Measurements from ENCODE around the gene TCF7L2.

The TCF7L2 gene

GRCh38 chr10:112961609-112962008 lies 11.6 kb downstream of the TCF7L2 start:
- ATAC-seq (replicated peaks; ENCODE audit: extremely low read depth, poor library complexity, severe bottlenecking) (no peak), DNase-seq (ENCODE audit: low spot score in 2 of 2) (no peak)
- Mint-ChIP-seq H3K27ac (ENCODE audit: low read depth) (no peak overlapping the region), H3K4me1 (peaks cover 39% of the 10 kb centered on the region), H3K27me3 (no peaks in the 10 kb centered on the region), H3K4me3 (no peak overlapping the region), H3K9me3 (no peaks in the 10 kb centered on the region), H3K36me3 (ENCODE audit: insufficient read depth) (peaks cover 10% of the 10 kb centered on the region)

DNA sequence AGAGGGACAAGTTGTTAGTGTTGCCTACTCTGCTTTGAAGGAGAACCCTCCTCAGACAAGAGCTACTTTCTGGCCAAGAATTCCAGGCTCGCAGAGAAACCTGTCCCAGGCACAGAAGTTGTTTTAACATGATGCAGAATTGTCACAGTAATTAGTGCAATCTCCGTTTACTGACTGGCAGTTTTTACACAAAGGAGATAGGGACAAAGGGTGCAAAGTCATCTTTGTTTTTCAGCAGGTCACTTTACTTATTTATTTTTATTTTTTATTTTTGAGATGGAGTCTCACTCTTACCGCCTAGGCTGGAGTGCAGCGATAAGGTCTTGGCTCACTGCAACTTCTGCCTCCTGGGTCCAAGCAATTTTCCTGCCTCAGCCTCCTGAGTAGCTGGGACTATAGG lies 12.3 kb downstream of the TCF7L2 start:
- peaks cover 11% of the 10 kb centered on the region for H3K36me3 Mint-ChIP-seq (ENCODE audit: insufficient read depth)
- no peaks in the 10 kb centered on the region for H3K27me3 Mint-ChIP-seq
- no peak for ATAC-seq (replicated peaks; ENCODE audit: extremely low read depth, poor library complexity, severe bottlenecking)

GRCh38 chr10:112963835-112964234 lies 13.8 kb downstream of the TCF7L2 start:
- Mint-ChIP-seq H3K9me3 (no peaks in the 10 kb centered on the region), H3K4me1 (peaks cover 32% of the 10 kb centered on the region), H3K36me3 (ENCODE audit: insufficient read depth) (peaks cover 12% of the 10 kb centered on the region), H3K27ac (ENCODE audit: low read depth) (no peak overlapping the region), H3K27me3 (no peaks in the 10 kb centered on the region), H3K4me3 (no peak overlapping the region)
- ATAC-seq (replicated peaks; ENCODE audit: extremely low read depth, poor library complexity, severe bottlenecking) (no peak), DNase-seq (ENCODE audit: low spot score in 2 of 2) (no peak)

More for the DNA sequence above, 12.3 kb downstream of the TCF7L2 start:
- DNase-seq (ENCODE audit: low spot score in 2 of 2): no peak
- H3K4me3 Mint-ChIP-seq: no peak overlapping the region
- H3K4me1 Mint-ChIP-seq: peaks cover 39% of the 10 kb centered on the region
- no peak overlapping the region for H3K27ac Mint-ChIP-seq (ENCODE audit: low read depth)
- no peaks in the 10 kb centered on the region for H3K9me3 Mint-ChIP-seq

DNA sequence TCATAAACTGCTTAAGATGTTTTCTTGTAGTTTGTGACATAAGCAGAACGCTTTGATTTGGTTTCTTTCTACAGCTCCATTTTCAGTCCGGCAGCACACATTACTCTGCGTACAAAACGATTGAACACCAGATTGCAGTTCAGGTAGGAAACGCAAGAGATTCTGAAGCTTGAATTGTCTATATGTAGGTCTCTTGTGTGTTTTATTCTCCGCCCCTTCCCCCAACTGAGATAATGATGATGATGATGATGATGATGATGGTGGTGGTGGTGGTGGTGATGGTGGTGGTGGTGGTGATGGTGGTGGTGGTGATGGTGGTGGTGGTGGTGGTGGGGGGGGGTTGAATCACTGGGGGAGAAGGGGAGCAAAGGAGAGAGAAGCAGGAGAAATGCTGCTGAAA lies 14.4 kb downstream of the TCF7L2 start:
- DNase-seq (ENCODE audit: low spot score in 2 of 2): no peak

GRCh38 chr10:112966194-112966855 lies 16.3 kb downstream of the TCF7L2 start:
- H3K9me3 Mint-ChIP-seq: no peaks in the 10 kb centered on the region
- H3K27ac Mint-ChIP-seq (ENCODE audit: low read depth): no peak overlapping the region
- no peak for DNase-seq (ENCODE audit: low spot score in 2 of 2)
- peaks cover 10% of the 10 kb centered on the region for H3K36me3 Mint-ChIP-seq (ENCODE audit: insufficient read depth)
- peaks cover 22% of the 10 kb centered on the region for H3K4me1 Mint-ChIP-seq
- no peaks in the 10 kb centered on the region for H3K27me3 Mint-ChIP-seq
- no peak for ATAC-seq (replicated peaks; ENCODE audit: extremely low read depth, poor library complexity, severe bottlenecking)
- H3K4me3 Mint-ChIP-seq: no peak overlapping the region

More for the DNA sequence above, 14.4 kb downstream of the TCF7L2 start:
- no peak for ATAC-seq (replicated peaks; ENCODE audit: extremely low read depth, poor library complexity, severe bottlenecking)
- Mint-ChIP-seq H3K4me1 (peaks cover 30% of the 10 kb centered on the region), H3K36me3 (ENCODE audit: insufficient read depth) (peaks cover 9% of the 10 kb centered on the region), H3K4me3 (no peak overlapping the region), H3K27me3 (no peaks in the 10 kb centered on the region), H3K9me3 (no peaks in the 10 kb centered on the region), H3K27ac (ENCODE audit: low read depth) (no peak overlapping the region)

DNA sequence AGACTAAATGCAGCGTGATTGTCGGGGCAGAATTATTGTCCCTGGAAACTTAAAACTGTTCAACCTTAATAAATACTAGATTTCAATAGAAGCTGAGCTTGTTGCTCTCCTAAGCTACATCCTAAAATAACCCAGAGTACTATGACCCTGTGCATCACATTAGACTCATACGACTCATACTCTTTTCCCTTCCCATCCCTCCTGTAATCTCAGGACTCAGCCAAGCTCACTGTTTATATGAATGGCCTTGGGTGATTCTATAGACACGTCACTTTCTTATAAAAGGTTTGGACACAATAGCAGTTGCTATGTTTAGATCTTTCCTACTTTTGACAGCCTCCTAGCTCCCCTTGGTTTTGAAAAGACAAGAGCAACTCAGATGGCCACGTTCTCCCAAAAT lies 17.2 kb downstream of the TCF7L2 start:
- no peak overlapping the region for H3K27ac Mint-ChIP-seq (ENCODE audit: low read depth)
- H3K36me3 Mint-ChIP-seq (ENCODE audit: insufficient read depth): peaks cover 6% of the 10 kb centered on the region
- no peak for DNase-seq (ENCODE audit: low spot score in 2 of 2)
- H3K27me3 Mint-ChIP-seq: no peaks in the 10 kb centered on the region
- H3K4me3 Mint-ChIP-seq: no peak overlapping the region
- H3K9me3 Mint-ChIP-seq: no peaks in the 10 kb centered on the region
- peaks cover 15% of the 10 kb centered on the region for H3K4me1 Mint-ChIP-seq
- no peak for ATAC-seq (replicated peaks; ENCODE audit: extremely low read depth, poor library complexity, severe bottlenecking)

DNA sequence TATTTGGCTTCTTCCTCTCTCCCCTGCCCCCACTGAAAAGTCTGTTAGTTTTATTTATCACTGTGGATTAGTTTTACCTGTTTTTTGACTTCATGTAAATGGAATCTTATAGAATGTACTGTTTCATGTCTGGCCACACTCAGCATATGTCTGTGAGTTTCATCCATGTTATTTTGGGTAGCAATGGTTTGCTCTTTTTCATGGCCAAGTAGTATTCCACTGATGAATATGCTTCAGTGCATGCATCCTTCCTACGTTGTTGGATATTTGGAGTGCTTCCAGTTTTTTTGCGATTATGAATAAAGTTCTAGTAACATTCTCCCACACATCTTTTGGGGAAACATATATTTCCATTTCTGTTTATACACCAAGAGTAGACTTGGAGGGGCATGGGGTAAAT lies 19.1 kb downstream of the TCF7L2 start:
- Mint-ChIP-seq H3K27me3 (no peaks in the 10 kb centered on the region), H3K36me3 (ENCODE audit: insufficient read depth) (peaks cover 6% of the 10 kb centered on the region), H3K4me3 (no peak overlapping the region), H3K9me3 (no peaks in the 10 kb centered on the region), H3K27ac (ENCODE audit: low read depth) (no peak overlapping the region), H3K4me1 (peaks cover 12% of the 10 kb centered on the region)
- ATAC-seq (replicated peaks; ENCODE audit: extremely low read depth, poor library complexity, severe bottlenecking) (no peak), DNase-seq (ENCODE audit: low spot score in 2 of 2) (no peak)

GRCh38 chr10:112969542-112969941 lies 19.5 kb downstream of the TCF7L2 start:
- ATAC-seq (replicated peaks; ENCODE audit: extremely low read depth, poor library complexity, severe bottlenecking): no peak
- Mint-ChIP-seq H3K4me3 (no peak overlapping the region), H3K27ac (ENCODE audit: low read depth) (no peak overlapping the region), H3K4me1 (peaks cover 9% of the 10 kb centered on the region), H3K36me3 (ENCODE audit: insufficient read depth) (peaks cover 6% of the 10 kb centered on the region), H3K9me3 (no peaks in the 10 kb centered on the region), H3K27me3 (no peaks in the 10 kb centered on the region)
- no peak for DNase-seq (ENCODE audit: low spot score in 2 of 2)

- DNase-seq (ENCODE audit: low spot score in 2 of 2): no peak
- no peak for ATAC-seq (replicated peaks; ENCODE audit: extremely low read depth, poor library complexity, severe bottlenecking)
- peaks cover 9% of the 10 kb centered on the region for H3K4me1 Mint-ChIP-seq
Observed at GRCh38 chr10:112970021-112970420, 20.0 kb downstream of the TCF7L2 start.

GRCh38 chr10:112972606-112973005 lies 22.6 kb downstream of the TCF7L2 start:
- H3K27ac Mint-ChIP-seq (ENCODE audit: low read depth): no peak overlapping the region

More at GRCh38 chr10:112970021-112970420, 20.0 kb downstream of the TCF7L2 start:
- H3K4me3 Mint-ChIP-seq: no peak overlapping the region
- peaks cover 6% of the 10 kb centered on the region for H3K36me3 Mint-ChIP-seq (ENCODE audit: insufficient read depth)
- no peaks in the 10 kb centered on the region for H3K27me3 Mint-ChIP-seq
- no peak overlapping the region for H3K27ac Mint-ChIP-seq (ENCODE audit: low read depth)
- H3K9me3 Mint-ChIP-seq: no peaks in the 10 kb centered on the region

DNA sequence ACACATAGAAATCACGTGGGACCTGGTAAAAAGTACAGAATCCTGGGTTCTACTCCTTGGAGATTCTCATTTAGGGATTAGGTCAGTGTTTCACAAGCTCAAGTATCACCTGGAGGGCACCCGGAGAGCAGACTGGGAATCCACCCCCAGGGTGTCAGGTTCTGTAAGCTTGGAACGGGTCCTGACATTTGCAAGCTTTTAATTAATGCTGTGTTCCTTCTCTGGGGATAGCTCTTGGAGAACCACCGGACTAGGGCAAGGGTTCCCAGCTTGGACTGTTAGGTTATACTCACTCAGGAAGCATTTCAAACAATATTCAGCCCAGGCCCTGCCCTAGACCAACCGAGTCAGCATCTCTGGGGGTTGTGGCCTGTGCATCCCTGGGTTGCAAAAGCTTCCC lies 23.0 kb downstream of the TCF7L2 start:
- no peak overlapping the region for H3K4me3 Mint-ChIP-seq

More at GRCh38 chr10:112972606-112973005, 22.6 kb downstream of the TCF7L2 start:
- Mint-ChIP-seq H3K4me3 (no peak overlapping the region), H3K9me3 (no peaks in the 10 kb centered on the region), H3K36me3 (ENCODE audit: insufficient read depth) (peaks cover 1% of the 10 kb centered on the region), H3K4me1 (peaks cover 4% of the 10 kb centered on the region), H3K27me3 (peaks cover 26% of the 10 kb centered on the region)
- DNase-seq (ENCODE audit: low spot score in 2 of 2): no peak
- ATAC-seq (replicated peaks; ENCODE audit: extremely low read depth, poor library complexity, severe bottlenecking): no peak

DNA sequence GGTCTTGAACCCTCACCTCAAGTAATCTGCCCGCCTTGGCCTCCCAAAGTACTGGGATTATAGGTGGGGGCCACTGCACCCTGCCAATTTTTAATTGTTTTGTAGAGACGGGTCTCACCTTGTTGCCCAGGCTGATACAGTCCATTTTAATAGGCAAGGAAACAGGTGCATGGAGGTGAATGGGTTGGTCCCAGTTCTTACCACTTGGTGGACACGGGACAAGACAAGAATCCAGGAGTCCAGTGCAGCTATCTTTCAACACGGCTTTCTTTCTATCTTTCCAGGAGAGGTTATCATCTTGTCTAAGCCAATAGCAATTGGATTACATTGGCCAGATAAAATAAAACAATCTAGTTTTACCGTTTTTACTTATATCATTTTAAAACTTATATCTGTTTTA lies 23.8 kb downstream of the TCF7L2 start:
- H3K27me3 Mint-ChIP-seq: peaks cover 31% of the 10 kb centered on the region

More for the DNA sequence above, 23.0 kb downstream of the TCF7L2 start:
- no peak overlapping the region for H3K27ac Mint-ChIP-seq (ENCODE audit: low read depth)
- no peaks in the 10 kb centered on the region for H3K9me3 Mint-ChIP-seq
- DNase-seq (ENCODE audit: low spot score in 2 of 2) (no peak), ATAC-seq (replicated peaks; ENCODE audit: extremely low read depth, poor library complexity, severe bottlenecking) (no peak)
- peaks cover 30% of the 10 kb centered on the region for H3K27me3 Mint-ChIP-seq
- peaks cover 4% of the 10 kb centered on the region for H3K4me1 Mint-ChIP-seq
- H3K36me3 Mint-ChIP-seq (ENCODE audit: insufficient read depth): peaks cover 1% of the 10 kb centered on the region

GRCh38 chr10:112977426-112977898 lies 27.4 kb downstream of the TCF7L2 start:
- H3K27ac Mint-ChIP-seq (ENCODE audit: low read depth): no peak overlapping the region

More for the DNA sequence above, 23.8 kb downstream of the TCF7L2 start:
- Mint-ChIP-seq H3K36me3 (ENCODE audit: insufficient read depth) (peaks cover 1% of the 10 kb centered on the region), H3K9me3 (no peaks in the 10 kb centered on the region), H3K27ac (ENCODE audit: low read depth) (no peak overlapping the region), H3K4me1 (peaks cover 4% of the 10 kb centered on the region), H3K4me3 (no peak overlapping the region)
- no peak for DNase-seq (ENCODE audit: low spot score in 2 of 2)
- no peak for ATAC-seq (replicated peaks; ENCODE audit: extremely low read depth, poor library complexity, severe bottlenecking)

More at GRCh38 chr10:112977426-112977898, 27.4 kb downstream of the TCF7L2 start:
- ATAC-seq (replicated peaks; ENCODE audit: extremely low read depth, poor library complexity, severe bottlenecking) (no peak), DNase-seq (ENCODE audit: low spot score in 2 of 2) (no peak)
- peaks cover 14% of the 10 kb centered on the region for H3K4me1 Mint-ChIP-seq
- H3K36me3 Mint-ChIP-seq (ENCODE audit: insufficient read depth): no peaks in the 10 kb centered on the region
- H3K9me3 Mint-ChIP-seq: no peaks in the 10 kb centered on the region
- no peak overlapping the region for H3K4me3 Mint-ChIP-seq
- peaks cover 31% of the 10 kb centered on the region for H3K27me3 Mint-ChIP-seq
